Calu3 (cell line): ENCODE results near the gene SIL1. TPM values are rescaled to one million over a fixed set of nuclear protein-coding genes. Genes with fewer than 3 reads are reported as not detected.

Experiments
- BruUV-seq: library from RNA; stranded (reverse); fragments of 400-500 nt; replicated peaks from 2 replicates; lab custom pipeline; 2021; lab: Mats Ljungman, UMichigan
- CTCF ChIA-PET: fragments of 300-600 bp; sonication (Branson Sonifier 250); formaldehyde crosslinking; loops from one replicate; lab custom pipeline; 2022; ENCODE audit warnings: antibody characterized with exemption; lab: Charles Lee
- DNase-seq: peaks from one replicate; pipeline ENCODE4 v3.0.0; 2022
- H3K27ac Mint-ChIP-seq: one replicate; pipeline ENCODE4 v1.8.0; 2022; ENCODE audit warnings: mixed read lengths; ENCODE audit not compliant: unreplicated experiment
- H3K27me3 Mint-ChIP-seq: one replicate; pipeline ENCODE4 v1.8.0; 2022; ENCODE audit warnings: mixed read lengths; ENCODE audit not compliant: unreplicated experiment
- H3K36me3 Mint-ChIP-seq: one replicate; pipeline ENCODE4 v1.8.0; 2022; ENCODE audit warnings: mild to moderate bottlenecking, moderate library complexity, mixed read lengths; ENCODE audit not compliant: insufficient read depth, unreplicated experiment
- H3K4me1 Mint-ChIP-seq: one replicate; pipeline ENCODE4 v1.8.0; 2022; ENCODE audit warnings: mild to moderate bottlenecking, low read depth, mixed read lengths; ENCODE audit not compliant: unreplicated experiment
- H3K4me3 Mint-ChIP-seq: one replicate; pipeline ENCODE4 v1.8.0; 2022; ENCODE audit warnings: mild to moderate bottlenecking, low read depth, moderate library complexity, mixed read lengths; ENCODE audit not compliant: unreplicated experiment
- H3K9me3 Mint-ChIP-seq: one replicate; pipeline ENCODE4 v1.8.0; 2022; ENCODE audit warnings: low read depth, mixed read lengths; ENCODE audit not compliant: unreplicated experiment
- intact Hi-C: fragments of 100-400 bp; cut with micrococcal nuclease; formaldehyde crosslinking; loops from one replicate; pipeline ENCODE4 v1.10.0; 2022; ENCODE audit not compliant: unreplicated experiment
- total RNA-seq: library from RNA; stranded (reverse); gene quantifications from 2 replicates; pipeline ENCODE4 v1.2.3, GENCODE V29; 2022
- TF ChIP-seq, protein P1 (sequence below): fragments of 200-600 bp; IDR thresholded peaks from one replicate; pipeline ENCODE4 v1.8.0; 2022; ENCODE audit warnings: antibody characterized with exemption; ENCODE audit not compliant: unreplicated experiment

Gene SIL1
- total RNA-seq, 1 experiment from 2014 or later = 45.8 TPM

DNA sequence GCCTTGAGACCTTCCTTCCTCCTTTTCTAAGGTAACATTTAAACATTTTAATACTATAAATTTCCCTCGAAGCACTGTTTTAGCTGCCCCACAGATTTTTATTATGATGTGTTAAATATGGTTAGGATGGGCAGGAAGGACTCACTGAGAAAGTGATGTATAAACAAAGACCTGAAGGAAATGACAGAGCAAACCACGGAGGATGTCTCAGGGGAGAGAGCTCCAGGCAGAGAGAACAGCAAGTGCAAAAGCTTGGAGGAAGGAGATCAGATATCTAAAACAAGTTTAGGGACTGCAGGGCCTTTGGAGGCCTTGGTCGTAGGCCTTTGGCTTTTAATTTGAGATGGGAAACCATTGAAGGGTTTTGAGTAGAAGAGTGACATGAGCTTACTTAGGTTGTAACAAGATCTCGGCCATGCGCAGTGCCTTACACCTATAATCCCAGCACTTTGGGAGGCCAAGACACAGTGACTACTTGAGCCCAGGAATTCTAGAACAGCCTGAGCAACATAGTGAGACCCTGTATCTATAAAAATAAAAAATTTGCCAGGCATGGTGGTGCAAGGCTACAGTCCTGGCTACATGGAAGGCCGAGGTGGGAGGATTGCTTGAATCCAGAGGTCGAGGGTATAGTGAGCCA lies 287.5 kb downstream of the SIL1 start:
- intact Hi-C loops = loop anchor here (10.0 kb wide), 1 partner anchor 126 kb away; no protein-coding TSS in a partner anchor
- Mint-ChIP-seq H3K4me3 (no peak overlapping the region), H3K27ac (no peak overlapping the region), H3K4me1 (no peaks in the 10 kb centered on the region), H3K27me3 (no peaks in the 10 kb centered on the region), H3K36me3 (peaks cover 46% of the 10 kb centered on the region), H3K9me3 (no peaks in the 10 kb centered on the region)
- DNase-seq = no peak
- BruUV-seq = no TSS peak
- TF ChIP-seq, protein P1, sequence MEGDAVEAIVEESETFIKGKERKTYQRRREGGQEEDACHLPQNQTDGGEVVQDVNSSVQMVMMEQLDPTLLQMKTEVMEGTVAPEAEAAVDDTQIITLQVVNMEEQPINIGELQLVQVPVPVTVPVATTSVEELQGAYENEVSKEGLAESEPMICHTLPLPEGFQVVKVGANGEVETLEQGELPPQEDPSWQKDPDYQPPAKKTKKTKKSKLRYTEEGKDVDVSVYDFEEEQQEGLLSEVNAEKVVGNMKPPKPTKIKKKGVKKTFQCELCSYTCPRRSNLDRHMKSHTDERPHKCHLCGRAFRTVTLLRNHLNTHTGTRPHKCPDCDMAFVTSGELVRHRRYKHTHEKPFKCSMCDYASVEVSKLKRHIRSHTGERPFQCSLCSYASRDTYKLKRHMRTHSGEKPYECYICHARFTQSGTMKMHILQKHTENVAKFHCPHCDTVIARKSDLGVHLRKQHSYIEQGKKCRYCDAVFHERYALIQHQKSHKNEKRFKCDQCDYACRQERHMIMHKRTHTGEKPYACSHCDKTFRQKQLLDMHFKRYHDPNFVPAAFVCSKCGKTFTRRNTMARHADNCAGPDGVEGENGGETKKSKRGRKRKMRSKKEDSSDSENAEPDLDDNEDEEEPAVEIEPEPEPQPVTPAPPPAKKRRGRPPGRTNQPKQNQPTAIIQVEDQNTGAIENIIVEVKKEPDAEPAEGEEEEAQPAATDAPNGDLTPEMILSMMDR = no peak
- CTCF ChIA-PET = no interaction called here

DNA sequence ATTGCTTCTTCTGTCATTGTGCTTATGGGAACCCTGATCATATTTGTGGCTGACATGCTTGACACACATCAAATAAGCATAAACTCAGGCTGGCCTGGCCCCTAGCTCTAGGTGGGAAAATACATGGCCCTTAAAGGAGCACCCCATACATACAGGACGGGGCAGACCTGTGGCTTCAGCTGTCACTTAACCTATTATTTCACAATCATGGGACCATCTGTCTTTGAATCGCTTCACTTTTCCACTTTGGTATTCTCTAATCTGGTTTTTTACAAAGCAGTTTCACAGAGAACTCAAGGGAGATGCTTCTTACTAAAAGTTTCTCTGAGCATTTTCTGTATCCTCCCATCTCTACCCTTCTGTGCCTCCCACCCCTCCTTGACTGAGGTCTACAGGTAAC lies 288.4 kb downstream of the SIL1 start:
- Mint-ChIP-seq H3K4me3 (no peak overlapping the region), H3K9me3 (no peaks in the 10 kb centered on the region), H3K27me3 (no peaks in the 10 kb centered on the region), H3K36me3 (peaks cover 49% of the 10 kb centered on the region), H3K27ac (no peak overlapping the region), H3K4me1 (no peaks in the 10 kb centered on the region)
- intact Hi-C loops = loop anchor here (10.0 kb wide), 1 partner anchor 125 kb away; no protein-coding TSS in a partner anchor
- CTCF ChIA-PET = no interaction called here
- DNase-seq = no peak
- no TSS peak for BruUV-seq
- TF ChIP-seq, protein P1 = no peak

DNA sequence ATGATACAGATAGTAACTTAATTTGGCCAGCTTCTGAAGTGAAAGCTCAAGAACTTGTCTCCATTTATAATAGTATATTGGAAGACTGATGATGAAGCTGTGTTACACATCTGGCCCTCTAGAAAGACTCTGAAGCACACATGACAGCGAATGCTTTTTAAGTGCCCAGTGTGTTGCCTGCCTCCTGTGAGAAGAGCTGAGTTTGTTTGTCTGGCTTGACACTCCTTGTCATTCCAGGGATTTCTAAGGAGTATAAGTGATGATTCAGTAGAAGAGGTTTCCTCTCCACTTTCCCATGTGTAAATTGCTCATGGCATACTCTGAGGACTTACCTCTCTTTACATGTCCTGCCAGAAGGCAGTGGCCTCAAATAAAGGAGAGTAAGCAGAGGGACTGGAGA lies 292.6 kb downstream of the SIL1 start:
- intact Hi-C loops = no loop called here
- CTCF ChIA-PET = no interaction called here
- Mint-ChIP-seq H3K4me1 (no peaks in the 10 kb centered on the region), H3K27ac (no peak overlapping the region), H3K4me3 (no peak overlapping the region), H3K36me3 (peaks cover 76% of the 10 kb centered on the region), H3K9me3 (no peaks in the 10 kb centered on the region), H3K27me3 (no peaks in the 10 kb centered on the region)
- no peak for DNase-seq
- TF ChIP-seq, protein P1 = no peak
- no TSS peak for BruUV-seq

DNA sequence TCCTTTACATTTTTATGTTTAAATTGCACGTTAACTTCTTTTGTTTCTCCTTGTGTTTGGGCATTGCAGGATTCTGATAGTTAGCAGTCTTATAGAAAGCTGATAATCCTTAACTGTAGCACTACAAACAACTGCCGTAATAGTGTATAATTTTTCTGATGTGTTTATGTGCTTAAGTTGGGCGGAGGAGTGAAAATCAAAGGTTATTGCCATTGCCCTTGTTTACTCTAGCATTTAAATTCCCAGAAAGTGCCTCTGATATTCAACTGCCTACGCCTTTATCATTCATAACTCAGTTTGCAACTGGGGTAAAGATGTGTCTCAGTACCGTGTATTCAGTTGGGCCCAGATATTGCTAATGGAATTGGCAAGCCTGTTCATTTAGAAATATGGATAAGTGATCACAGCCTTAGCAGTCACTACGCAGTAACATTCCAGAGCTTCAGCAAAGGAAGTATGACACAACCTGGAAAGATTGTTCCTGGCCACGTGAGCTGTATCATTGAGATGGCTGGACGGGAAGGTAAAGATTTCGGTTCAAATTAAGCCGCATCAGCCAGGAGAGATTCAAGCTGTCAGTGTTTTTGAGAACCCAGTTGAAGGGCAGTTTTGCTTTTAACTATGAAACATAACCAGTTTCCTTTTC lies 294.9 kb downstream of the SIL1 start:
- CTCF ChIA-PET = no interaction called here
- H3K27me3 Mint-ChIP-seq = no peaks in the 10 kb centered on the region
- BruUV-seq = no TSS peak
- intact Hi-C loops = no loop called here
- peak overlapping the region; percentile 42 for H3K27ac Mint-ChIP-seq
- peaks cover 85% of the 10 kb centered on the region for H3K36me3 Mint-ChIP-seq
- peaks cover 14% of the 10 kb centered on the region for H3K4me1 Mint-ChIP-seq
- H3K9me3 Mint-ChIP-seq = no peaks in the 10 kb centered on the region
- TF ChIP-seq, protein P1 = no peak
- DNase-seq = no peak
- no peak overlapping the region for H3K4me3 Mint-ChIP-seq
